Activated CD8-positive, alpha-beta memory T cell treated with anti-CD3 and anti-CD28 coated beads, Interleukin-2, amount 50 U/mL, for 1 hour (primary cell): ENCODE results near the gene MYO18B.

Experiments used
- DNase-seq: peaks from one replicate; pipeline ENCODE4 v3.0.0-alpha.2; 2020; ENCODE audit errors: extremely low read depth

MYO18B gene

GRCh38 chr22:25899566-25899965 lies 157.6 kb downstream of the MYO18B start:
- DNase-seq: no peak

GRCh38 chr22:25900390-25900789 lies 158.4 kb downstream of the MYO18B start:
- DNase-seq: no peak

GRCh38 chr22:25900880-25901279 lies 158.9 kb downstream of the MYO18B start:
- DNase-seq: no peak

GRCh38 chr22:25902402-25902801 lies 160.4 kb downstream of the MYO18B start:
- DNase-seq: no peak

GRCh38 chr22:25903294-25903693 lies 161.3 kb downstream of the MYO18B start:
- no peak for DNase-seq

- DNase-seq: no peak
These were observed 166.2 kb downstream of the MYO18B start for GRCh38 chr22:25908212-25908611.

GRCh38 chr22:25908755-25909154 lies 166.8 kb downstream of the MYO18B start:
- DNase-seq: no peak

- DNase-seq: no peak
These were observed 167.8 kb downstream of the MYO18B start for GRCh38 chr22:25909614-25910387.

GRCh38 chr22:25911243-25911972 lies 169.4 kb downstream of the MYO18B start:
- no peak for DNase-seq

GRCh38 chr22:25919452-25919851 lies 177.5 kb downstream of the MYO18B start:
- DNase-seq: no peak

- DNase-seq: no peak
These were observed 180.2 kb downstream of the MYO18B start for GRCh38 chr22:25922141-25922540.

- DNase-seq: no peak
These were observed 181.9 kb downstream of the MYO18B start for GRCh38 chr22:25923914-25924313.

GRCh38 chr22:25928038-25928437 lies 186.1 kb downstream of the MYO18B start:
- no peak for DNase-seq

- DNase-seq: no peak
These were observed 187.4 kb downstream of the MYO18B start for GRCh38 chr22:25929321-25929878.

GRCh38 chr22:25930083-25930482 lies 188.1 kb downstream of the MYO18B start:
- no peak for DNase-seq

GRCh38 chr22:25930788-25931310 lies 188.9 kb downstream of the MYO18B start:
- DNase-seq: no peak

GRCh38 chr22:25933158-25933788 lies 191.3 kb downstream of the MYO18B start:
- no peak for DNase-seq

- no peak for DNase-seq
These were observed 193.5 kb downstream of the MYO18B start for GRCh38 chr22:25935266-25936058.

GRCh38 chr22:25938151-25938550 lies 196.2 kb downstream of the MYO18B start:
- no peak for DNase-seq

- DNase-seq: no peak
These were observed 197.4 kb downstream of the MYO18B start for GRCh38 chr22:25939384-25939783.

GRCh38 chr22:25940479-25940878 lies 198.5 kb downstream of the MYO18B start:
- no peak for DNase-seq
